HG03378 (cell line): ENCODE results near the gene FAAH.

Experiments used
- ATAC-seq: cut with Tn5 transposase; IDR thresholded peaks from one replicate; pipeline ENCODE4 v1.9.1; 2021; ENCODE audit warnings: mild to moderate bottlenecking, moderate library complexity; ENCODE audit not compliant: unreplicated experiment

The FAAH gene

DNA sequence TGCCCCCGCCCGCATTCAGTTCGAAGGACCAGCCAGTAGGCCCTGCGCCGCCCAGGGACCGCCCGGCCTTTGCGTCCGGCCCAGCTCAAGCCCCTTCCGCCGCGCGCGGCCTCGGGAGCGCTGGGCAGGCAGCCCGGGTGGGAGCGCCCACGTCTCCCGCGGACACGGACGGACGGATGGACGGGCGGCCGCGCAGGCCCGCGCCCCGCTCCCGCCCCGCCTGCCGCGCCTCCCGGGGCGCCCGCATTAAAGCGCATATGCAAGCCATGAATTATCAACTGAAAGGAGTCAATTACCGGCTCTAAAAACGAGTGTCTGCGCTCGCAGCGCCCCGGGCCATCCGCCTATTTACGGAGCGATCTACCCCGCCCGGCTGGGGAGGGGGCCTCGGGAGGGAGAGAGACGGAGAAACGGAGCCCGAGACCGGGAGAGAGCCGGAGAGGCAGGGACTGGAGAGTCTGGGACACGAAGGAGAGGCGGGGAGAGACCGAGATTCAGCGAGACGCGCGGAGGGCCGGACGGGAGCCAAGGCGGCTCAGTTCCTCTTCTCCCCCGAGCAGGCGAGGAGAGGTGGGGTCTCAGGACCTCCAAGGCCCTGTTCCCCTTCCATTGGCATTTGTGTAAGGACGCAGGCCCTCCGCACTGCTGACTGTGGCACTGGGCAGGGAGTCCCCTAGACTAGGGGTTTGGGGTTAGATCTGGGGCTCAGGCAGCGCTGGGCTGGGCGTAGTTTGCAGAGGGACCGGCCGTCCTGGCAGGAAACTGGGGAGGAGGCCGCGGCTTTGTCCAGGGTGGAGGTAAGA lies 54.2 kb downstream of the FAAH start:
- no peak for ATAC-seq

- ATAC-seq, result no peak
Measured at GRCh38 chr1:46449223-46450159, 55.4 kb downstream of the FAAH start.

- ATAC-seq, result no peak
Measured at GRCh38 chr1:46450160-46450517, 56.0 kb downstream of the FAAH start.

- ATAC-seq, result no peak
Measured at GRCh38 chr1:46451948-46452930, 58.1 kb downstream of the FAAH start.

DNA sequence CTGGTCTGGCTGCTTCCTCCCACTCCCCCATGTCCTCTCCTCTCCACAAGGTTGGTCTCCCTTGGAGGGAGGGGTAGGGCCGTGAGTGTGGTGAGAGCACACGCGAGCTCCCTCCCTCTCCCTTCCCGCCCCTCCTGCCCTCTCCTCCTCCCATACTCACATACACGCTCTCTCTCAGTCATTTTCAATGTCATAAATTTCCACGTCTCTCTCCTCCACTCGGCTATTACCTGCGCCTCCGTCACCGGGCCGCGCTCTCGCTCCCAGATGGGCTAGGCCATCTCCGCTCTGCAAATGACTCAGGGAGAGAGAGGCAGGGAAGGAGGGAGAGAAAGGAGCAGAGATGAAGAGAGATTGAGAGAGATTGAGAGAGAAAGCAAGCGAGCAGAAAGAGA lies 58.8 kb downstream of the FAAH start:
- ATAC-seq, result no peak

DNA sequence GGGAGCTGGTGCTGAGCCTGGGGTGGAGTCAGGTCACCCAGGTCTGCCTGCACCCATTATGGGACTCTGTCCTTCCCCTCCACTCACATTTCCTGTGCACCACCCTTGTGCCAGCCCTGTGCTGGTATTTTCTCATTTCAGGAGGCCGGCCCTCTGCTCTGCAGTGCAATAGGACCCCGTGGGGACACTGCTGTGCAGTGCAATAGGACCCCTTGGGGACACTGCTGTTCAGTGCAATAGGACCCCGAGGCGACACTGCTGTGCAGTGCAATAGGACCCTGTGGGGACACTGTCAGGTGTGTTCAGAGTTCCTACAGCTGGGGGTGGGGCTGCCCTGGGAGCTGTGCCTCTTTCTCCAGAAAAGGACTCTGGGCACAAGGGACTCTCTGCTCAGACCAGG lies 59.3 kb downstream of the FAAH start:
- ATAC-seq, result no peak

DNA sequence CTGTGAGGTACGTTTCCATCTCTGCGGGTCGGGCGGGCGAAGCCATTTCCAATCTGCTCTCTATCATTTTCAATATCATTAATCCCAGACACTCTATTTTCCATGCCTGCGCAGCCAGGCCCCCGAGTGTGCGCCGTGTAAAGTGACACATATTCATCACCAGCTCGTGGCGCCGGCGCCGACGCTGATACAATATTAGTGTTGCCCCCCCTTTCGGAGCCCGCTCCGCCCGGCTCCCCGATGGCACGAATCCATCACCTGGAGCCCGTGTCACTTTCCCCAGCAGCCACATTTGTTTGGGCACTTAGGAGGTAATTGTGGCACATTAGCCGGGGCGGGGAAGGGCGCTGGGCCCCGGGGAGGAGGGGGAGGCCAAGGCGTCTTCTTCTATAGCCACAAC lies 61.8 kb downstream of the FAAH start:
- no peak for ATAC-seq

DNA sequence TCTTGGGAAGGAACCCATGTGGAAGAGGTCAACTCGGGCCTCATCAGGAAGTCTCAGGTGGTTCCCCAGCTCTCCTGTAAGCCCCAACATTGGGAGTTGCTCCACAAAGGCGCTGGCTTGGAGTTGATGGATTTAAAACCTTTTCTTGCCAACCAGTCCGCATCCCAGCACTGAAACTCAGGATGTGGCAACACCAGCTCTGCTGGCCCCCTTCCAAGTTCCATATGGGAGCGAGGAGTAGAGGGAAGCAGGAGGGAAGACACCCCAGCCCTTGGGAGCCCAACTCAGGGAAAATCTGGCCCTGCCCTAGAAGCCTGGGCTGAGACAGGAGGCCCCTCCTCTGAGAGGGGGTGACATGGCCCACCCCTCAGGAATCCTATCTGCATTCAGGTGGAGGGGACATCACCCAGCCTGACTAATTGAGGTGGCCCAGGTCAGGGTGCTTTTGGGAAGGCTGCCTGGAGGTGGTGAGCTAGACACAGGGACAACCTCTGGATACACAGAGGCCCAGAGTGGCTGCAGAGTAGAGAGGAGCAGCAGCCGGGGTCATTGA lies 62.4 kb downstream of the FAAH start:
- no peak for ATAC-seq

GRCh38 chr1:46457178-46457577 lies 63.1 kb downstream of the FAAH start:
- no peak for ATAC-seq

- ATAC-seq, result no peak
Measured at GRCh38 chr1:46458190-46458589, 64.1 kb downstream of the FAAH start.

DNA sequence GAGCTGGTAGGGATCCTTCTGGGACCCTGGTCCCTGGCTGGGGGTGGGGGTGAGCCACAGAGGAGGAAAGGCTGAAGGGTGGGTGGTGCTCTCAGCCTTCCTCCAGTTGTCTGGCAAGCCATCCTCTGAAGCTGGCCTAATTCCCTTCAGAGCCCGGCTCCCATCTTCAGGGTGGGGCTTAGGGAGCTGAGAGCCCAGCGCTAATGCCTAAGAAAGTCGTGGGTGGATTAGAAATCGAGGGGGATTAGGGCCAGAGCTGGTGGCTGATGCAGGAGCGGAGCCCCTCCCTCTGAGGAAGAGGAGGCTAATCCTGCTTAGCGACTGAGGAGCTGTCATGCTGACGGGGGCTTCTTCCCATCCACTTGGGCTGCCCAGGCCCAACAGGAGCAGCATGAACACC lies 64.7 kb downstream of the FAAH start:
- ATAC-seq, result no peak

DNA sequence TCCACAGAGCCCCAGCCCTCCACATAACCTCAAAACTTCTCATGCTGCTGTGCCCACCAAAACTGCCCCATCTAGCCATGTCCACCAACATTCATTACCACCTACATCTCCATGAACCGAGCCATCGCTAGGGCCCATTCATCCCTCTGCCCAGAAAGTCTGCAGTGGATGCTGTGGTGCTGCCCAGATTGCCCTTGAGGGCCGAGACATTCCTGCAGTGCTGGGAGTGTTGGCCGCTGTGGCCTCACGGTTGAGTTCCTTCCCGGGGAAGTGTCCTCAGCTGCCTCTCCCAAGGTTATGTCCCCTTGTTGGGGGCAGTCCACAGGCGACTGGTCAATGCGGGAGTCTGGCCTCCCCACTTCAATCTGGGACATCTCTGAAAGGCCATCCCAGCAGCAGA lies 65.2 kb downstream of the FAAH start:
- no peak for ATAC-seq

GRCh38 chr1:46461017-46461808 lies 67.1 kb downstream of the FAAH start:
- no peak for ATAC-seq

- ATAC-seq, result no peak
Measured at GRCh38 chr1:46461809-46462448, 67.8 kb downstream of the FAAH start.
